OCI-LY7 (cell line): ENCODE results near the gene METTL5. TPM values are rescaled to one million over a fixed set of nuclear protein-coding genes. Genes with fewer than 3 reads are reported as not detected.

Experiments
- BruUV-seq: library from RNA; stranded (reverse); fragments of 400-500 nt; replicated peaks from 2 replicates; lab custom pipeline; 2021; lab: Mats Ljungman, UMichigan
- CTCF ChIA-PET: fragments of 300-600 bp; sonication (Branson Sonifier 250); formaldehyde crosslinking; loops from one replicate; lab custom pipeline; 2022; ENCODE audit warnings: antibody characterized with exemption; ENCODE audit not compliant: unreplicated experiment; lab: Charles Lee
- POLR2A ChIA-PET: fragments of 300-600 bp; sonication (Branson Sonifier 250); formaldehyde crosslinking; loops from one replicate; lab custom pipeline; 2022; ENCODE audit warnings: antibody characterized with exemption; lab: Charles Lee
- DNase-seq: peaks from one replicate; pipeline ENCODE4 v3.0.0-alpha.2; 2015; ENCODE audit warnings: low spot score
- H2AFZ ChIP-seq: fragments of 200-600 bp; sonication (generic), shearing (Covaris generic); 2 replicates; pipeline ENCODE4 v1.6.1; 2014; ENCODE audit warnings: mild to moderate bottlenecking, antibody characterized with exemption, low read length, moderate library complexity
- H3K27ac ChIP-seq: fragments of 200-600 bp; sonication (generic); 2 replicates; pipeline ENCODE4 v1.5.1; 2014; ENCODE audit warnings: mixed run types, low read depth, mild to moderate bottlenecking, moderate library complexity, low read length, inconsistent platforms; ENCODE audit not compliant: poor library complexity, severe bottlenecking
- H3K36me3 ChIP-seq: fragments of 200-600 bp; sonication (generic); 2 replicates; pipeline ENCODE4 v1.6.1; 2014; ENCODE audit warnings: mild to moderate bottlenecking, antibody characterized with exemption, low read length, moderate library complexity, mixed read lengths; ENCODE audit not compliant: insufficient read depth
- H3K4me1 ChIP-seq: fragments of 200-600 bp; sonication (generic); 2 replicates; pipeline ENCODE4 v1.5.1; 2014; ENCODE audit warnings: mild to moderate bottlenecking, low read length; ENCODE audit not compliant: insufficient read depth, poor library complexity, severe bottlenecking
- H3K4me2 ChIP-seq: fragments of 200-600 bp; sonication (generic); 2 replicates; pipeline ENCODE4 v1.6.1; 2014; ENCODE audit warnings: mild to moderate bottlenecking, low read length
- H3K4me3 ChIP-seq: fragments of 200-600 bp; sonication (generic); 2 replicates; pipeline ENCODE4 v1.5.1; 2014; ENCODE audit warnings: mild to moderate bottlenecking, low read depth, low read length; ENCODE audit not compliant: poor library complexity, severe bottlenecking
- H3K79me2 ChIP-seq: fragments of 200-600 bp; sonication (generic); 2 replicates; pipeline ENCODE4 v1.6.1; 2016; ENCODE audit warnings: low read depth, mild to moderate bottlenecking, low read length, moderate library complexity, mixed read lengths; ENCODE audit not compliant: insufficient read depth
- H3K9me2 ChIP-seq: fragments of 200-600 bp; sonication (generic); 2 replicates; pipeline ENCODE4 v1.6.1; 2016; ENCODE audit warnings: mild to moderate bottlenecking, low read length, mixed read lengths; ENCODE audit not compliant: insufficient read depth
- H3K9me3 ChIP-seq: fragments of 200-600 bp; sonication (generic); 2 replicates; pipeline ENCODE4 v1.6.1; 2014; ENCODE audit warnings: mild to moderate bottlenecking, mixed run types, low read length, mixed read lengths
- H4K20me1 ChIP-seq: fragments of 200-600 bp; sonication (generic); 2 replicates; pipeline ENCODE4 v1.6.1; 2014; ENCODE audit warnings: mild to moderate bottlenecking, antibody characterized with exemption, low read length, moderate library complexity, mixed read lengths; ENCODE audit not compliant: insufficient read depth
- EZH2phosphoT487 ChIP-seq: fragments of 200-600 bp; sonication (generic); IDR thresholded peaks from 2 replicates; pipeline ENCODE4 v1.6.1; 2018; ENCODE audit warnings: low read depth, borderline replicate concordance, mild to moderate bottlenecking, mixed run types, antibody characterized with exemption, low read length, moderate library complexity, mixed read lengths
- intact Hi-C: fragments of 100-400 bp; cut with micrococcal nuclease; formaldehyde crosslinking; loops from one replicate; pipeline ENCODE4 v1.10.0; 2022; ENCODE audit not compliant: unreplicated experiment
- total RNA-seq, 2 experiments: library from RNA; depleted of rRNA in 1 of 2; stranded (reverse); fragments of >200 nt in 1 of 2; shearing (Covaris generic) in 1 of 2; gene quantifications; 2 replicates each; pipeline ENCODE4 v1.2.3, GENCODE V29; 2014 to 2022
- TF ChIP-seq, protein P1 (sequence below): fragments of 200-600 bp; sonication (generic); conservative IDR thresholded peaks from 2 replicates; pipeline ENCODE4 v1.5.1; 2014; ENCODE audit warnings: mild to moderate bottlenecking, antibody characterized with exemption, low read length, moderate library complexity, mixed read lengths

The METTL5 gene
- total RNA-seq, 2 experiments from 2014 or later, result 52.3 to 82.2 TPM

DNA sequence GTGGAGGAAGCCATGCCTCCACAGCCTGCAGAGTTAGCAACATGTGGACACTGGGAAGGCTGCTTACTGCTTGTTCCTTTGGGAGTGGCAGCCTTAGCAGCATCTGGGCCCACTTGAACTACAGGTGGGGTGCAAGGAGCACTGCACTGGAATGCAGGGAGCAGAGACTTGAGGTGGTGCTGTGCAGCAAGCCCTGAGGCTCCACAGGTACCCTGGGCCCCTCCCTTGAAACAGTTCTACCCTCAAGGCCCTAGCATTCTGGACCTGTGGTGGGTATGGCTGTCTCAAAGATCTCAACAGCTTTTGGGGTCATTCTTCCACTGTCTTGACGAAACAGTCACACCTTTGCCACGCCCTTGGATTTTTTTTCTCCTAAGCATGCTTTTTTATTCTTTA is 16.0 kb upstream of the METTL5 start:
- ChIA-PET POLR2A (no interaction called here), CTCF (no interaction called here)
- BruUV-seq, result no TSS peak
- H3K36me3 ChIP-seq, result no peaks in the 10 kb centered on the region
- no peak overlapping the region for H3K4me2 ChIP-seq
- H2AFZ ChIP-seq, result no peak overlapping the region
- DNase-seq, result no peak
- no peaks in the 10 kb centered on the region for H3K79me2 ChIP-seq
- no peaks in the 10 kb centered on the region for H4K20me1 ChIP-seq
- no peak overlapping the region for H3K4me3 ChIP-seq
- intact Hi-C loops, result no loop called here
- no peaks in the 10 kb centered on the region for H3K4me1 ChIP-seq
- no peak overlapping the region for H3K27ac ChIP-seq
- no peaks in the 10 kb centered on the region for H3K9me3 ChIP-seq
- TF ChIP-seq, protein P1, sequence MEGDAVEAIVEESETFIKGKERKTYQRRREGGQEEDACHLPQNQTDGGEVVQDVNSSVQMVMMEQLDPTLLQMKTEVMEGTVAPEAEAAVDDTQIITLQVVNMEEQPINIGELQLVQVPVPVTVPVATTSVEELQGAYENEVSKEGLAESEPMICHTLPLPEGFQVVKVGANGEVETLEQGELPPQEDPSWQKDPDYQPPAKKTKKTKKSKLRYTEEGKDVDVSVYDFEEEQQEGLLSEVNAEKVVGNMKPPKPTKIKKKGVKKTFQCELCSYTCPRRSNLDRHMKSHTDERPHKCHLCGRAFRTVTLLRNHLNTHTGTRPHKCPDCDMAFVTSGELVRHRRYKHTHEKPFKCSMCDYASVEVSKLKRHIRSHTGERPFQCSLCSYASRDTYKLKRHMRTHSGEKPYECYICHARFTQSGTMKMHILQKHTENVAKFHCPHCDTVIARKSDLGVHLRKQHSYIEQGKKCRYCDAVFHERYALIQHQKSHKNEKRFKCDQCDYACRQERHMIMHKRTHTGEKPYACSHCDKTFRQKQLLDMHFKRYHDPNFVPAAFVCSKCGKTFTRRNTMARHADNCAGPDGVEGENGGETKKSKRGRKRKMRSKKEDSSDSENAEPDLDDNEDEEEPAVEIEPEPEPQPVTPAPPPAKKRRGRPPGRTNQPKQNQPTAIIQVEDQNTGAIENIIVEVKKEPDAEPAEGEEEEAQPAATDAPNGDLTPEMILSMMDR, result no peak
- TF ChIP-seq EZH2phosphoT487, result no peak
- H3K9me2 ChIP-seq, result no peaks in the 10 kb centered on the region; the same call in 1 of the 2 replicates

DNA sequence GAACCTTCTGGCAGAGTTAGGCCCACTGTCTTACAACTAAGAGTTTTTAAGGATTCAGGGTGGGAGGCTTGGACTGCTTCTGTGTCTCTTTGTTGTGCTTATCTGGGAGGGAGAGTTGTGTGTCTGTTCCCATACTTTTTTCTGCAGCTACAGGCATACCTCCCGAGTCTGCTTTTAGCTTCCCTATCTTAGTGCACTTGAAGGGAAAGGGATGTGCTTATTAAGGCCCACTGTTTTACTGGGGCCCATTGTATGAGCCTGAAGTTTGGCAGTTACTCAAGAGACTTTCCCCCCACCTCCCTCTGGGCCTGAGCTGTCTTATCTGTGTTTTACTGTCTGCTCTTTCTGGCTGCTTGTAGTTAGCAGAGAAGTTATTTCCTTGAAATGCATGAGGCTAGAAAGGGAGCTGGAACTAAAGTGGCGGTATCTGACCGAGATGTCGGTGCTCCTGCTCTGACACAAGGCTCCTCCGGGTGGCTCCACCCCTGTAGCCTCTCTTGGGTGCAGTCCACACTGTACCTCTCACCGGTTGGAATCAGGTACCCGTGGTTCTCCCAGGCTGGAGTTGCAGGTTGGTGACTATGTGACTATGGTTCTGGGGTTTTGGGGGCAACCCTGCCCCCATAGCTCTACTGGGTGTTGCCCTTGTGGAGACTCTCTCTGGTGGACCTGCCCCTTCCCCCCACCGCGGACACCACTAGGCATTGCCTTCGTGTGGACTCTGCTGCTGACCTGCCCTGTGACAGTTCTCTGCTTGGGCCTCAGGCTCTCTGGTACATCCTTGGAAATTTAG is 15.4 kb upstream of the METTL5 start:
- no peak for TF ChIP-seq EZH2phosphoT487
- TF ChIP-seq, protein P1, result no peak
- ChIA-PET CTCF (no interaction called here), POLR2A (no interaction called here)
- H3K79me2 ChIP-seq, result no peaks in the 10 kb centered on the region
- H4K20me1 ChIP-seq, result no peaks in the 10 kb centered on the region
- H3K4me2 ChIP-seq, result no peak overlapping the region
- intact Hi-C loops, result no loop called here
- H3K36me3 ChIP-seq, result no peaks in the 10 kb centered on the region
- no peaks in the 10 kb centered on the region for H3K9me3 ChIP-seq
- no peak for DNase-seq
- no peak overlapping the region for H2AFZ ChIP-seq
- no peaks in the 10 kb centered on the region for H3K4me1 ChIP-seq
- H3K27ac ChIP-seq, result no peak overlapping the region
- no peak overlapping the region for H3K4me3 ChIP-seq
- BruUV-seq, result no TSS peak
- no peaks in the 10 kb centered on the region; the same call in 1 of the 2 replicates for H3K9me2 ChIP-seq
